SJSA1 (cell line): ENCODE data around the gene ADRA1B. TPM values are rescaled to one million over a fixed set of nuclear protein-coding genes. Genes with fewer than 3 reads are reported as not detected.

Experiments used
- DNase-seq, 2 experiments: peaks; one replicate each; pipeline ENCODE4 v3.0.0-alpha.2; 2015 to 2020; ENCODE audit warnings: low spot score in 2 of 2, low read depth in 1 of 2
- H3K27ac ChIP-seq: fragments of 250-450 bp; sonication (Bioruptor Pico); 2 replicates; pipeline ENCODE4 v1.5.1; 2020; ENCODE audit warnings: mild to moderate bottlenecking, moderate library complexity
- H3K27me3 ChIP-seq: fragments of 250-450 bp; sonication (Bioruptor Pico); replicated peaks from 2 replicates; pipeline ENCODE4 v1.5.1; 2020; ENCODE audit warnings: mild to moderate bottlenecking, moderate library complexity
- H3K36me3 ChIP-seq: fragments of 250-450 bp; sonication (Bioruptor Pico); 2 replicates; pipeline ENCODE4 v1.5.1; 2020; ENCODE audit warnings: mild to moderate bottlenecking
- H3K4me1 ChIP-seq: fragments of 250-450 bp; sonication (Bioruptor Pico); replicated peaks from 2 replicates; pipeline ENCODE4 v1.6.1; 2021; ENCODE audit warnings: mild to moderate bottlenecking
- H3K4me3 ChIP-seq: fragments of 250-450 bp; sonication (Bioruptor Pico); 2 replicates; pipeline ENCODE4 v1.5.1; 2020; ENCODE audit warnings: mild to moderate bottlenecking
- H3K9me3 ChIP-seq: fragments of 250-450 bp; sonication (Bioruptor Pico); replicated peaks from 2 replicates; pipeline ENCODE4 v1.5.1; 2020; ENCODE audit warnings: mild to moderate bottlenecking
- total RNA-seq: library from RNA; depleted of rRNA; stranded (reverse); fragments of >200 nt; shearing (Covaris generic); gene quantifications from 2 replicates; pipeline ENCODE4 v1.2.3, GENCODE V29; 2014

ADRA1B gene
- total RNA-seq, 1 experiment from 2014 or later, result 4.4 TPM

DNA sequence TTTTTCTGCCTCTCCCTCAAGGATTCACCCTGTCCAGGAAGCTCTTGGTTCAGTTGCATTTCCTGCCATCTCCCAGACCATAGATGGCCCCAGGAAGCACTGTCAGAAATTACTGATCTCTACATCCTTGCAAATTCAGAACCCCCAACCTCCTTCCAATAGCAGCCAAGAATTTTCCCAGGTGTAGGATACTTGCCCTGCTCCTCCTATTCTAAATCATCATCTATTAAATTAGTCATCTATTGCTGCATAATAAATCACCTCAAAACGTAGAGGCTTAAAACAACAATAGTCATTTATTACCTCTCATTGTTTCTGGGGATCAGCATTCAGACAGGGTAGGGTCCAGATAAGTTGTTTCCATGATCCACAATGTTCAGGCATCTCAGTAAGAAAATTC is 26.1 kb upstream of the ADRA1B start:
- Histone ChIP-seq H3K27ac (no peak overlapping the region), H3K36me3 (no peaks in the 10 kb centered on the region), H3K4me3 (no peak overlapping the region), H3K27me3 (no peaks in the 10 kb centered on the region), H3K9me3 (no peaks in the 10 kb centered on the region), H3K4me1 (peaks cover 23% of the 10 kb centered on the region)
- no peak for DNase-seq

DNA sequence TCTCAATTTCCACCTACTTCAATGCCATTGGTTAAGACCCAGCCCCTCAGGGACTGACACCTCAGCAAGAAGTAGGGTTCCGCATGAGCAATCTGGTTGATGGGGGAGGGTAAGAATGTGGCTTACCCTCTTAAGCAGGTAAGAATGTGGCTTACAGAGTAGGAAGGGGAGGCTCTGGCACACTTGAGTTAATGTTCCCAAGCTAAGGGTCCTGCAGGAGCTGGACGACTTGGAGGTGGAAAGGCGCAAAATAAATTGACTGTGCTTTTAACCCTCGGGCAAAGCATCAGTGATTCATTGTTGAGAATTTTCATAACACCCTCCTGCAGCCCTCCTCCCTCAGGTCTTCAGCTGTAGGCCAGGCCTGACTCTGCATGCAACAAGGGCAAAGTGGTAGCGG is 24.9 kb upstream of the ADRA1B start:
- no peaks in the 10 kb centered on the region for H3K9me3 ChIP-seq
- no peaks in the 10 kb centered on the region for H3K27me3 ChIP-seq
- H3K4me1 ChIP-seq, result peaks cover 27% of the 10 kb centered on the region
- no peak overlapping the region for H3K4me3 ChIP-seq
- no peaks in the 10 kb centered on the region for H3K36me3 ChIP-seq
- no peak overlapping the region for H3K27ac ChIP-seq
- no peak for DNase-seq

DNA sequence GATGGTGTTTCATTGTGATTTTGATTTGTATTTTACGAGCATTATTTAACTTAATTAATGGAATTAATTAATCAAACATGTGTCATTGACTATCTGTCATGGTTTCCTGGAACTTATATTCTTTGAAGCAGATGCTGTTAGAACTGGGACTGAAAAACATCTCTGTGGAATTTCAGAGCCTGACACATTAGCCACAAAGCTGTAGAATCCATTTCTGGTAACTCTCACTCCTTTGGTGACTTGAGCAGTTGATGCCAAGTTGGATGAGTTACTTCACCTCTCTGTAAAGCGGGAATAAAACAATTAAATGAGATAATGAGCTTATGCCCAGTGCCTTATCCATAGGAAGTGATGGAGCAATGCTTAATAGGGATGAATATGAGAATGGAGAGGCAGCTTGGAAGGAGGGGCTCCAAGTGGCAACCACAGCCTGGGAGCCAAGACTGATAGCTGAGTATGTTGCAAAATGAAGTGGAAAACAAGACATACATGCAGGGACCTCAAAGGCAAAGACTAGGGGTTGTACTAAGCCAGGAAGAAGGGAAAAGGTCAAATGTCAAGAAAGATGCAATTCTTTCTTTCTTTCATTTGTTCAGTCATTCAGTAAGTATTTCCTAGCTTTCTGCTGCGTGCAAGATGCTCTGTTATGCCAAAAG is 23.1 kb upstream of the ADRA1B start:
- H3K27ac ChIP-seq, result peak overlapping the region; percentile 44; the same call in 1 of the 2 replicates
- peaks cover 27% of the 10 kb centered on the region for H3K4me1 ChIP-seq
- no peaks in the 10 kb centered on the region for H3K9me3 ChIP-seq
- no peaks in the 10 kb centered on the region for H3K36me3 ChIP-seq
- H3K4me3 ChIP-seq, result no peak overlapping the region
- no peaks in the 10 kb centered on the region for H3K27me3 ChIP-seq
- no peak for DNase-seq

DNA sequence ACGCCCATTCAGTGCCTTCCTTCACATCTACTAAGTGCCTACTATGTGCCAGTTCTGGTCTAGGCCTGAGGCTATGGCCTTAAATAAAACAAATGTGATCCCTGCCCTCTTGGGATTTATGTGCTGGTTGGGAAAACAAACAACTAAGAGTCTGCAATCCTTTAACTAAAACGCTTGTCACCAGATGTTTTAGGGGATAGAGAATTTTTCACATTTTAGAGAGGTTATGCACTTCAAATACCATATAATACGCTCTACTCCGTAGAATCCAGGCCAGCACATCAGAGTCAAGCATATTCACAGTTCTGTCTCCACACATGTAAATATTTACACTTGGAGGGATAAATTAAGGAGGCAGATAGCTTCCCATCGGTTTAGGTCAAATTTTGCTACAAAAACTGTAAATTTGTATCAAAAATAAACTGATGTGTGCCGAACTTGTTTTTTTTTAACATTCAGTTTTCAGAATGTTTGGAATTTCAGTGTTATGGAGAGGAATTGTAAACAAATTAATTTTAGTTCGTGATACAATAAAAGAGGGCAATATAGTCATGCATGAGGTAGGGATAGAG is 22.0 kb upstream of the ADRA1B start:
- peak; percentile 61 to 91 for DNase-seq
- Histone ChIP-seq H3K27me3 (no peaks in the 10 kb centered on the region), H3K36me3 (no peaks in the 10 kb centered on the region), H3K27ac (peak overlapping the region; percentile 44), H3K4me1 (peaks cover 23% of the 10 kb centered on the region), H3K4me3 (no peak overlapping the region), H3K9me3 (no peaks in the 10 kb centered on the region)

DNA sequence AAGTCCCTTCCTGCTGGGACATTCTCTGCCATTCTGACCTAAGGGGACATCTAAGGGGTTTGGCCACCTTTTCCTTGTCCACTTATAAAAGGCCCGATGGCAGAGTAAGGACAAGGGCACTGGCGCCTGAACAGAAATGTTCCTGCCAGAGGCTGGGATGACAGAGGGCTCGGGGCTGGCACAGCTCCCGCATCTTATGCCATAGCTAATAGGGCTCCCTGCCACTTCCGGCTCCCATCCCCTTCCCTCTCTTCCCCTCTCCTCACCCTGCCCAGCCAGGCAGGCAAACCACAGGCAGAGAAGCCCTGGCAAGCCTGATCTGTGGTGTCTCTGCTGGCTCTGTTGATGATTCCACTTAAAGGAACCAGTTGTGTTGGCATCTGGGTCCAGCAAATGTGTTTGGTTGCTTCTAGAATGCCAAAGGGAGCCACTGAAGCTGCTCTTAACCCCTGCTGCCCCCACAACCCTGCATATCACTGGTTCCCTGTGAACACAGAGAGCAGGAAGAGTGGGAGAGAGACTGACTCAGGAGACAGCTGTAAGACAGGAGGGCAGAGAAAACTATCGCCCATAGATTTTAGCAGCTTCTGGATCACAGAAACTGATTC is 18.4 kb upstream of the ADRA1B start:
- no peaks in the 10 kb centered on the region for H3K36me3 ChIP-seq
- DNase-seq, result no peak
- H3K27me3 ChIP-seq, result no peaks in the 10 kb centered on the region
- H3K27ac ChIP-seq, result no peak overlapping the region
- H3K4me3 ChIP-seq, result no peak overlapping the region
- H3K9me3 ChIP-seq, result no peaks in the 10 kb centered on the region
- peaks cover 44% of the 10 kb centered on the region for H3K4me1 ChIP-seq

DNA sequence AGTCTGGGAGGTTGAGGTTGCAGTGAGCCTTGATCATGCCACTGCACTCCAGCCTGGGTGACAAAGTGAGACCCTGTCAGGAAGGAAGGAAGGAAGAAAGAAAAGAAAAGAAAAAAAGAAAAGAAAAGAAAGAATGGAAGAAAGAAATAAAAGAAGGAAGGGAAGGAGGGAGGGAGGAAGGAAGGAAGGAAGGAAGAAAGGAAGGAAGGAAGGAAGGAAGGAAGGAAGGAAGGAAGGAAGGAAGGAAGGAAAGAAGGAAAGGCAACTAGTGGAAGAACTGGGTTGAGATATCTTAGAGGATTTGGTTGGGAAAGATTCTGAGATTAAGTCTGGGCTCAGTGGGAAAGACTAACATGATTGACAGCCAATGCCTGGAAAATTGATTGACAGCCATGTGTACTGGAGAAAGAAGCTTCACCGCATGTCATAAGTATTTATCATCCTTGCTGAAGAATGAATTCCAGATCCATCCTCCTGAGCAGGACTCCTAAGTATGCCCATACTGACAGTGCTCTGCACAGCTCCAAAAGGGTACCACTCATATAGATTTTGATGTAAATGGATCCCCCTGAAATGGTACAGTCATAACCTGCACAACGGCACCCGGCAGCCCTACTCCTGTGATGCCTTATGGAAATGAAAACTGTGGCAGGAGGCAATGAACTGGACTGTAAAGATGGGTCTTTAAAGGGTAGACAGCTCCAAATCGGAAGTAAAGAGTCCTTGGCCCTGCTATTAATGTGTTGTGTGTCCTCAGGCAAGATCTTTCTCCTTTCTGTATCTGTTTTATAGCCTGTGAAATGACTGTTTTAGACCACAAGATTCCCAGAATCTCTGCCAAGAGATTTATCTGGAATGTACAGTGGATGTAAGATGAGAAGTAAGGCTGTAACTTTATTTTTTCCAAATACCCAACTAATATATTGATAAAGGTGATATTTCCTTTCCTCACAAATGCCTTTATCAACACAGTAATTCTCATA is 16.9 kb upstream of the ADRA1B start:
- Histone ChIP-seq H3K4me1 (peaks cover 43% of the 10 kb centered on the region), H3K27me3 (no peaks in the 10 kb centered on the region), H3K4me3 (no peak overlapping the region), H3K27ac (no peak overlapping the region), H3K36me3 (no peaks in the 10 kb centered on the region), H3K9me3 (no peaks in the 10 kb centered on the region)
- DNase-seq, result no peak

DNA sequence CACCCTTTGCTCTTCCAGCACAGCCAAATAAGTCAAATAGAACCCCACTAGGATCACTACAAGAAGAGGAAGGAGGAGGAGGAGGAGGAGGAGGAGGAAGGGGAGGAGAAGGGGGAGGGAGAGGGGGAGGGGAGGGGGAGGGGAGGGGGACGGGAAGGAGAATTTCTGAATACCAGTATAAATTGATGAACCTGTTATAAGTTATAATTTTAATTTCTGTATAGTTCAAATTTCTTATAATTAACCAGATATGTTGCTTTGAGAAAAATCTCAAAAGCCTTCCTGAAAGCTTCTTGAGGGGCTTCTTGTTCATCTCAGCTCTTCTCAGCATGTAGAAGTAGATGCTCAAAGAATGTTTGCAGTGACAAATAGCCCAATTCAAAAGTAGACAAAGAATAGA is 15.0 kb upstream of the ADRA1B start:
- no peaks in the 10 kb centered on the region for H3K36me3 ChIP-seq
- H3K9me3 ChIP-seq, result no peaks in the 10 kb centered on the region
- H3K4me1 ChIP-seq, result peaks cover 48% of the 10 kb centered on the region
- no peaks in the 10 kb centered on the region for H3K27me3 ChIP-seq
- DNase-seq, result no peak
- H3K4me3 ChIP-seq, result no peak overlapping the region
- H3K27ac ChIP-seq, result no peak overlapping the region

DNA sequence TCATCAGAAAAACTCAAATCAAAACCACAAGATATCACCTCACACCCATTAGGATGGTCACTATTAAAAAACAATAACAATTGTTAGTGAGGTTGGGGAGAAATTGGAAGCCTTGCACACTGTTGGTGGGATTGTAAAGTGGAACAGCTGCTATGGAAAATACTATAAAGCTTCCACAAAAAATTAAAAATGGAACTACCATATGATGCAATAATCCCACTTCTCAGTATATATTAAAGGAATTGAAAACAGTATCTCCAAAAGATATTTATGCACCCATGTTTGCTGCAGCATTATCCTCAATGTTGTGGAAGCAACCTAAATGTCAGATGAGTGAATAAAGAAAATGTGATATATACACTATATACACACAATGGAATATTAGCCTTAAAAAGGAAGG is 14.5 kb upstream of the ADRA1B start:
- H3K4me1 ChIP-seq, result peaks cover 53% of the 10 kb centered on the region
- H3K36me3 ChIP-seq, result no peaks in the 10 kb centered on the region
- no peaks in the 10 kb centered on the region for H3K9me3 ChIP-seq
- H3K27me3 ChIP-seq, result no peaks in the 10 kb centered on the region
- no peak overlapping the region for H3K4me3 ChIP-seq
- H3K27ac ChIP-seq, result no peak overlapping the region
- DNase-seq, result no peak

DNA sequence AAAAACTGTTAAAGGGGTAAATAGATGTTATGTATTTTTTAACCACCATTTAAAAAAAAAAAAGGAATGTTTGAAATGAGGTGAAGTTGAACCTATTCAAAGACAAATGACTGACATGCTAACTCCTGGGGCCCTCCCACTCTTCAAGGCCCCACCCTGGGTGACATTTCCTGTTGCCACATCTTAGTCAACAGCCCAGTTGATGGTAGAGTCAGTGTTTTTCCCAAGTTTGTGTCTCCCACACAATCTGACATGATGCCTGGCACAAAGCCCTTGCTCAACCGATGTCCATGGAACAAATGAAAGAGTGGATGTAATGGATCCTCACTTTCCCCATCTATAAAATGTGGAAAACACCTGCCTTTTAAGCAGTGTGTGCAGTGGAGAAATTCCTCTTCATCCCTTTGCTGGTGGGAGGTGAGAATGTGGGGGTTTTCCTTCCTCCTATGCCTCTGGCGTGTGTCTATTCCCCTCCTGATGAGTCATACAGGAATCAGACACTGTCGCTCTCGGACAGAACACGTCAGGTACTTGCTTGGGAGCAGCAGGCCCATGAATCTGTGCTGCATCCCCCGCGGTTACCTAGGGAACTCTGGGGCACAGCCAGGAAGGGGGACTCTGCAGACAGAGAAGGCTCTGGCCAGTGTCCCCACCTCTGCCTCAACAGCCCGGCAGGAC is 13.7 kb upstream of the ADRA1B start:
- H3K36me3 ChIP-seq, result no peaks in the 10 kb centered on the region
- peaks cover 61% of the 10 kb centered on the region for H3K4me1 ChIP-seq
- DNase-seq, result peak; percentile 72 to 79
- H3K9me3 ChIP-seq, result no peaks in the 10 kb centered on the region
- no peak overlapping the region for H3K4me3 ChIP-seq
- peak overlapping the region; percentile 32 for H3K27ac ChIP-seq
- no peaks in the 10 kb centered on the region for H3K27me3 ChIP-seq

DNA sequence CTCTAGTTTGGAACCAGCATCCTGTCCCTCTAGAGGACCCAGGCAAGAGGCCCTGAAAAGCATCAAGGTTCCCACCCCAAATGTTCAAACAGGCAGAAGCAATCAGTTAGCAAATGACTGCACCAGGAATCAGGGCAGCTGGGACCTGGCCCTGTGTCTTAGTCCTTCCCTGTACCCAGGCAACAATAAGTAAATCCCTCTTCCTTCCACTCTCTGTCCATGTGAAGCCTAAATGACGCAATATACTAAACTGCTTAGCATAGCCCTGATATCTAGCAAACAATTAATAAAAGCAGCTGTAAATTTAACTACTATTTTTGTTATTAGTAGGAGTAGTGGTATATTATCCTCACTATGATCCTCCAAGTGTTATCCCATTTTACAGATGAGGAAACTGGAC is 13.2 kb upstream of the ADRA1B start:
- no peaks in the 10 kb centered on the region for H3K27me3 ChIP-seq
- H3K36me3 ChIP-seq, result no peaks in the 10 kb centered on the region
- H3K27ac ChIP-seq, result peak overlapping the region; percentile 32
- peaks cover 66% of the 10 kb centered on the region for H3K4me1 ChIP-seq
- no peak for DNase-seq
- no peaks in the 10 kb centered on the region for H3K9me3 ChIP-seq
- no peak overlapping the region for H3K4me3 ChIP-seq

DNA sequence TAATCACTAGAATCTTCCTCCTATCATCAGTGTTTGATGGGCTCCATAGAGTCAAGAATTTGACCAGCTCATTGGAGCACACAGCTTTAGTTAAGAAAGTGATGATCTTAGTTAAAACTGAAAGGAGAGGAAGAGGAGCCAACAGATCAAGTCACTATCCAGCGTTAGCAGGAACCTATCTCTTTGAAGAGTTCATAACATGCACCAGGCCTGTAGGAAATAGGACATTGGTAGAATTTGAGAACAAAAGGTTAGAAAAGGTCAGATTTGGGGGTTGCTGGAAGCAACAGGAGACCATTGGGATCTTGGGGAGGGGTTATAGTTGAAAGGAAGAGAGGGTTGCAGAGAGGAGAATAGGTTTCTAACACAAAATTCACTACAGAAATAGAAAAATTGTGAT is 11.4 kb upstream of the ADRA1B start:
- no peaks in the 10 kb centered on the region for H3K9me3 ChIP-seq
- no peak for DNase-seq
- H3K27ac ChIP-seq, result peak overlapping the region; percentile 51
- no peak overlapping the region for H3K4me3 ChIP-seq
- H3K36me3 ChIP-seq, result no peaks in the 10 kb centered on the region
- H3K27me3 ChIP-seq, result no peaks in the 10 kb centered on the region
- peaks cover 71% of the 10 kb centered on the region for H3K4me1 ChIP-seq

DNA sequence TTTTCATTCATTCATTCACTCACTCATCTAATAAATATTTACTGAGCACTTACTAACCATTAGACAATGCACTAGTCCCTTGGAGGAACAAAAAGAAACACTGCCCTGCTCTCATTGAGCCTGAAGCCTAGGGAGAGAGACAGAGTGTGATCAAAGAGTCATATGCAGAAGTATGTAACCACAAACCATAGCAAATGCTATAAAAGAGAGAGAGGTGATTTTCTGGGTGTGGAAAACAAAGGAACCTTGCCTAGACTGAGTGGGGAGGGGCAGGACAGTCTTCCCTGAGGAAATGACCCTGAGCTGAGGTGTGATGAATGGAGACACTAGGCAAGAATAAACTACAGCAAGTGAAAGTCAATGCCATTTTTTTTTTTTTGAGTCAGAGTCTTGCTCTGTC is 10.8 kb upstream of the ADRA1B start:
- no peaks in the 10 kb centered on the region for H3K9me3 ChIP-seq
- peak overlapping the region; percentile 47; the same call in 1 of the 2 replicates for H3K27ac ChIP-seq

DNA sequence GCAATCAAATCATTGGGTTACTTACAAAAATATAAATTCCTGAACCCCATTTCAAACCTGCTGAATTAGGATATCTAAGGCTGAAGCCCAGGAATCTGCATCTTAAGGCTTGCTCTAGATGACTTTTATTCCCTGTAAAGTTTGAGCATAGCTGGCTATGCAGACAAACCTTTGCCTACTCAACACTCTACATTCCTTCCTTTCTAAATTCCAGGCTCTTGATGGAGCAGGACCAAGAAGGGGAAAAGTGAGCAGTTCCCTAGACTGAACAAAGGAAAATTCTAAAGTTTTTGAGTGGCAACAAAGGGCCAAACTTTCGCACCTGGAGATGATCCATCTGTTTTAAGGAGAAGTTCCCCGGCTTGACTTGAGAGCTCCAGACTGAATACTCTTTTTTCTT is 9.8 kb upstream of the ADRA1B start:
- Histone ChIP-seq H3K4me1 (peaks cover 80% of the 10 kb centered on the region), H3K36me3 (no peaks in the 10 kb centered on the region), H3K27me3 (no peaks in the 10 kb centered on the region), H3K9me3 (no peaks in the 10 kb centered on the region), H3K4me3 (no peak overlapping the region), H3K27ac (no peak overlapping the region; the same call in 1 of the 2 replicates)
- no peak for DNase-seq

More for the DNA sequence above, 10.8 kb upstream of the ADRA1B start:
- Histone ChIP-seq H3K27me3 (no peaks in the 10 kb centered on the region), H3K36me3 (no peaks in the 10 kb centered on the region), H3K4me3 (no peak overlapping the region), H3K4me1 (peaks cover 71% of the 10 kb centered on the region)
- peak; percentile 95 to 99 for DNase-seq
